HepG2 (cell line): ENCODE measurements around the gene AGBL3. TPM values are rescaled to one million over a fixed set of nuclear protein-coding genes. Genes with fewer than 3 reads are reported as not detected.
A peak's percentile ranks its signal among the peaks of the same experiment; 100 is the strongest.

Experiments
- BORCS8-MEF2B ChIP-seq: sonication (generic); formaldehyde crosslinking; IDR thresholded peaks from 2 replicates; pipeline ENCODE4 v1.8.0; 2022; ENCODE audit warnings: mild to moderate bottlenecking, missing genetic modification reagents
- CEBPB ChIP-seq: IDR thresholded peaks from 2 replicates; pipeline ENCODE4 v1.6.1; 2011; ENCODE audit warnings: low read depth, low read length, improper control_type of control experiment, borderline replicate concordance
- FOSL2 ChIP-seq: sonication (generic); formaldehyde crosslinking; IDR thresholded peaks from 2 replicates; pipeline ENCODE4 v1.4.0; 2020; ENCODE audit warnings: missing genetic modification reagents
- HNF1A ChIP-seq, 2 experiments: sonication (generic) in 1 of 2; formaldehyde crosslinking in 1 of 2; IDR thresholded peaks; 2 replicates each; pipeline versions ENCODE4 v1.4.0 to v1.6.1; 2016 to 2020; ENCODE audit warnings: borderline replicate concordance in 1 of 2, low read depth in 1 of 2, mild to moderate bottlenecking in 1 of 2, missing genetic modification reagents in 1 of 2
- IRF2 ChIP-seq: IDR thresholded peaks from 2 replicates; pipeline ENCODE4 v1.6.1; 2018; ENCODE audit warnings: missing genetic modification reagents, missing compliant biosample characterization
- MED13 ChIP-seq: sonication (generic); formaldehyde crosslinking; IDR thresholded peaks from 2 replicates; pipeline ENCODE4 v1.5.0; 2020; ENCODE audit warnings: missing genetic modification reagents
- MEIS2 ChIP-seq: sonication (generic); formaldehyde crosslinking; IDR thresholded peaks from 2 replicates; pipeline ENCODE4 v1.9.0; 2021; ENCODE audit warnings: mild to moderate bottlenecking, missing genetic modification reagents
- MIXL1 ChIP-seq: IDR thresholded peaks from 2 replicates; pipeline ENCODE4 v1.6.1; 2016
- NR2F1 ChIP-seq, 2 experiments: fragments of 450-650 bp in 1 of 2; formaldehyde crosslinking in 1 of 2; IDR thresholded peaks; 2 replicates each; pipeline versions ENCODE4 v1.5.0 to v1.6.1; 2016 to 2020; ENCODE audit warnings: mild to moderate bottlenecking in 1 of 2, missing compliant biosample characterization in 1 of 2, missing genetic modification reagents in 1 of 2, moderate library complexity in 1 of 2
- POLR2AphosphoS2 ChIP-seq: IDR thresholded peaks from 2 replicates; pipeline ENCODE4 v1.6.1; 2011; ENCODE audit warnings: low read depth, low read length, improper control_type of control experiment
- PRMT3 ChIP-seq: sonication (generic); formaldehyde crosslinking; IDR thresholded peaks from 2 replicates; pipeline ENCODE4 v1.8.1; 2022; ENCODE audit warnings: low read depth, mild to moderate bottlenecking, moderate library complexity, missing genetic modification reagents, borderline replicate concordance
- SIX1 ChIP-seq: sonication (generic); formaldehyde crosslinking; IDR thresholded peaks from 2 replicates; pipeline ENCODE4 v1.4.0; 2020; ENCODE audit warnings: missing genetic modification reagents, borderline replicate concordance
- TARDBP ChIP-seq: sonication (generic); formaldehyde crosslinking; IDR thresholded peaks from 2 replicates; pipeline ENCODE4 v1.8.0; 2022; ENCODE audit warnings: mild to moderate bottlenecking, missing genetic modification reagents
- ZKSCAN1 ChIP-seq: fragments of 150-350 bp; IDR thresholded peaks from 2 replicates; pipeline ENCODE4 v1.6.1; 2014; ENCODE audit warnings: low read length
- ZNF83 ChIP-seq: sonication (generic); formaldehyde crosslinking; IDR thresholded peaks from 2 replicates; pipeline ENCODE4 v1.4.0; 2020; ENCODE audit warnings: missing genetic modification reagents, mild to moderate bottlenecking, borderline replicate concordance
- ZNF841 ChIP-seq: sonication (generic); formaldehyde crosslinking; IDR thresholded peaks from 2 replicates; pipeline ENCODE4 v1.8.1; 2023; ENCODE audit warnings: missing genetic modification reagents, borderline replicate concordance
- polyA plus RNA-seq, 8 experiments: library from polyadenylated mRNA; depleted of rRNA in 3 of 8; stranded (reverse) in 7 of 8; unstranded in 1 of 8; fragments of >200 nt; fragmentation: Illumina TruSeq in 4 of 8; extraction: Trizol in 4 of 8; gene quantifications; 2 replicates each; pipeline versions ENCODE4 v1.2.1 to v1.2.3, GENCODE V29; 2011 to 2016; ENCODE audit warnings: low read depth in 4 of 8, missing spikeins in 1 of 8, mixed read lengths in 1 of 8; ENCODE audit not compliant: insufficient read depth in 1 of 8
- total RNA-seq, 5 experiments: library from RNA; depleted of rRNA; stranded (reverse); fragments of >200 nt; fragmentation: Illumina TruSeq; extraction: Trizol; gene quantifications; 2 replicates each; pipeline ENCODE4 v1.2.3, GENCODE V29; 2016; ENCODE audit warnings: low read depth in 1 of 5
- TF ChIP-seq, protein P1 (sequence below): sonication (generic); formaldehyde crosslinking; IDR thresholded peaks from 2 replicates; pipeline ENCODE4 v1.5.0; 2020; ENCODE audit warnings: mild to moderate bottlenecking, missing genetic modification reagents, borderline replicate concordance
- TF ChIP-seq, protein P2 (sequence below): sonication (generic); formaldehyde crosslinking; IDR thresholded peaks from 2 replicates; pipeline ENCODE4 v1.9.0; 2022; ENCODE audit warnings: low read depth, missing genetic modification reagents

AGBL3 gene
- total and polyA plus RNA-seq, 2 of the 13 experiments (the other 11 are each of a cell fraction or from before 2014, with no cell fraction given) = 2.2 to 7.2 TPM

DNA sequence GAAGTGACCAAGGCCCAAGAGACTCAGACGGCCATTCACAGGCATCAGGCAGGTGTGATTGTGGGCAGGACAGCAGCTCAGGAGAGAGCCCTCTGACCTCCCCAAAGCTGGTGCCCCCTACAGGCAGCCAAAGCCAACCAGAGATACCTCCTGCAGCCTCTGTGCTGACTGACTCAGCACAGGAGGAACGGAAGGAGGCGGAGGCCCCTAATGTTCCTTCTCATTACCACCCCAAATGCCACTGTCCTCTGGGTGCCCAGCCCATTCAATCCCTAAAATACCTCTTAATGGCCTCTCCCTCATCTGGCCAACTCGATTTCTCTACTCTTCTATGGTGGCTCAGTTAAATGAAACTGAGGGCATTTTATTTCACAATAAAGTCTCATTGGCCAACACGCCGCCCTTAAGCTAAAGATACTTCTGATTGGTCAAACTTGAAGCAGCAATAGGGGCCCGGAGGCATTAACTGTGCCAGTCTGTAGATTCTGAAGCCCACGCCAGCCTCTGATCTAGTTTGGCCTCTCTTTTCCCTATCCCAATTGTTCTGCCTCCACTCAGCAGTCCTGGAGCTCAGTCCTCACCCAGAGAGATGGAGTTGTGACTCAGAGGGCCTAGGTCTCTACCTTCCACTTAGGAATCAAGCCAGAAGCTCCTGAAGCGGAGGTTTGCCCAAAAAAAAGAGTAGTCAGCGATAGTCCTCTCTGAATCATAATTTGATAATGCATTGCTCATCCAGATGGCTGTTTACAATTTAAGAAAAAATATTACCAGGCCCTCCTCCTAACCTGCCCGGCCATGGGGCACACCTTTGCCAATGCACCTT, 183.0 kb downstream of the AGBL3 start (continued):
- TF ChIP-seq, protein P1, sequence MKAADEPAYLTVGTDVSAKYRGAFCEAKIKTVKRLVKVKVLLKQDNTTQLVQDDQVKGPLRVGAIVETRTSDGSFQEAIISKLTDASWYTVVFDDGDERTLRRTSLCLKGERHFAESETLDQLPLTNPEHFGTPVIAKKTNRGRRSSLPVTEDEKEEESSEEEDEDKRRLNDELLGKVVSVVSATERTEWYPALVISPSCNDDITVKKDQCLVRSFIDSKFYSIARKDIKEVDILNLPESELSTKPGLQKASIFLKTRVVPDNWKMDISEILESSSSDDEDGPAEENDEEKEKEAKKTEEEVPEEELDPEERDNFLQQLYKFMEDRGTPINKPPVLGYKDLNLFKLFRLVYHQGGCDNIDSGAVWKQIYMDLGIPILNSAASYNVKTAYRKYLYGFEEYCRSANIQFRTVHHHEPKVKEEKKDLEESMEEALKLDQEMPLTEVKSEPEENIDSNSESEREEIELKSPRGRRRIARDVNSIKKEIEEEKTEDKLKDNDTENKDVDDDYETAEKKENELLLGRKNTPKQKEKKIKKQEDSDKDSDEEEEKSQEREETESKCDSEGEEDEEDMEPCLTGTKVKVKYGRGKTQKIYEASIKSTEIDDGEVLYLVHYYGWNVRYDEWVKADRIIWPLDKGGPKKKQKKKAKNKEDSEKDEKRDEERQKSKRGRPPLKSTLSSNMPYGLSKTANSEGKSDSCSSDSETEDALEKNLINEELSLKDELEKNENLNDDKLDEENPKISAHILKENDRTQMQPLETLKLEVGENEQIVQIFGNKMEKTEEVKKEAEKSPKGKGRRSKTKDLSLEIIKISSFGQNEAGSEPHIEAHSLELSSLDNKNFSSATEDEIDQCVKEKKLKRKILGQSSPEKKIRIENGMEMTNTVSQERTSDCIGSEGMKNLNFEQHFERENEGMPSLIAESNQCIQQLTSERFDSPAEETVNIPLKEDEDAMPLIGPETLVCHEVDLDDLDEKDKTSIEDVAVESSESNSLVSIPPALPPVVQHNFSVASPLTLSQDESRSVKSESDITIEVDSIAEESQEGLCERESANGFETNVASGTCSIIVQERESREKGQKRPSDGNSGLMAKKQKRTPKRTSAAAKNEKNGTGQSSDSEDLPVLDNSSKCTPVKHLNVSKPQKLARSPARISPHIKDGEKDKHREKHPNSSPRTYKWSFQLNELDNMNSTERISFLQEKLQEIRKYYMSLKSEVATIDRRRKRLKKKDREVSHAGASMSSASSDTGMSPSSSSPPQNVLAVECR (CRISPR knock-in tag) = peak; percentile 30; the same call in 1 of the 2 replicates
- 0 out of 2 replicates have a peak, but pooled peaks have one; percentile 40 for TF ChIP-seq MED13 (CRISPR knock-in tag)
- peak; percentile 70 for TF ChIP-seq TARDBP (CRISPR knock-in tag)
- TF ChIP-seq SIX1 (CRISPR knock-in tag) = no peak
- 0 out of 2 replicates have a peak, but pooled peaks have one; percentile 26 for TF ChIP-seq MIXL1 (CRISPR knock-in tag)
- peak; percentile 79 for TF ChIP-seq POLR2AphosphoS2
- TF ChIP-seq NR2F1 (CRISPR knock-in tag; IDR thresholded peaks at IDR 0.05) = peak in 1 of 2 experiments; percentile 52; a peak in 1 of 4 replicates
- TF ChIP-seq HNF1A (IDR thresholded peaks at IDR 0.05; ENCODE audit: low read depth) = no peak
- TF ChIP-seq HNF1A (CRISPR knock-in tag; IDR thresholded peaks at IDR 0.05; ENCODE audit: borderline replicate concordance) = peak; percentile 38; the same call in 1 of the 2 replicates
- peak; percentile 43 for TF ChIP-seq CEBPB
- peak; percentile 53; the same call in 1 of the 2 replicates for TF ChIP-seq IRF2 (CRISPR knock-in tag)
- TF ChIP-seq BORCS8-MEF2B (CRISPR knock-in tag) = peak; percentile 34; the same call in 1 of the 2 replicates
- TF ChIP-seq, protein P2, sequence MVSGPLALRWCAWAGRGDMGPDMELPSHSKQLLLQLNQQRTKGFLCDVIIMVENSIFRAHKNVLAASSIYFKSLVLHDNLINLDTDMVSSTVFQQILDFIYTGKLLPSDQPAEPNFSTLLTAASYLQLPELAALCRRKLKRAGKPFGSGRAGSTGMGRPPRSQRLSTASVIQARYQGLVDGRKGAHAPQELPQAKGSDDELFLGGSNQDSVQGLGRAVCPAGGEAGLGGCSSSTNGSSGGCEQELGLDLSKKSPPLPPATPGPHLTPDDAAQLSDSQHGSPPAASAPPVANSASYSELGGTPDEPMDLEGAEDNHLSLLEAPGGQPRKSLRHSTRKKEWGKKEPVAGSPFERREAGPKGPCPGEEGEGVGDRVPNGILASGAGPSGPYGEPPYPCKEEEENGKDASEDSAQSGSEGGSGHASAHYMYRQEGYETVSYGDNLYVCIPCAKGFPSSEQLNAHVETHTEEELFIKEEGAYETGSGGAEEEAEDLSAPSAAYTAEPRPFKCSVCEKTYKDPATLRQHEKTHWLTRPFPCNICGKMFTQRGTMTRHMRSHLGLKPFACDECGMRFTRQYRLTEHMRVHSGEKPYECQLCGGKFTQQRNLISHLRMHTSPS (CRISPR knock-in tag) = peak; percentile 21; the same call in 1 of the 2 replicates
- TF ChIP-seq FOSL2 (CRISPR knock-in tag) = peak; percentile 69
- no peak for TF ChIP-seq MEIS2 (CRISPR knock-in tag)
- TF ChIP-seq ZNF83 (CRISPR knock-in tag) = no peak
- no peak for TF ChIP-seq ZNF841 (CRISPR knock-in tag)
- no peak for TF ChIP-seq PRMT3 (CRISPR knock-in tag)
- TF ChIP-seq ZKSCAN1 = 0 out of 2 replicates have a peak, but pooled peaks have one; percentile 16
